Right cardiac atrium (tissue), 5 donors: Measurements from ENCODE around the gene KRTAP4-3. TPM values are rescaled to one million over a fixed set of nuclear protein-coding genes. Genes with fewer than 3 reads are reported as not detected.
"Not testable (repeated sequence)": the region's sequence is repeated elsewhere in the genome, so short reads cannot be mapped to it uniquely, and the experiment has no call there.

Source experiments
- ATAC-seq, 2 donors: fragments of 200-7000 bp; cut with Tn5 transposase; one replicate each; pipeline versions ENCODE4 v1.8.0 to v1.9.1; 2020; ENCODE audit warnings: moderate library complexity in 2 of 2, mild to moderate bottlenecking in 1 of 2
- DNase-seq, 3 donors: peaks; one replicate each; pipeline ENCODE4 v3.0.0-alpha.2; 2020
- H3K27ac ChIP-seq: one replicate; pipeline ENCODE4 v1.5.1; 2013; ENCODE audit warnings: mild to moderate bottlenecking, low read length, control low read depth, moderate library complexity
- H3K27me3 ChIP-seq: one replicate; pipeline ENCODE4 v1.6.1; 2013; ENCODE audit not compliant: control insufficient read depth, insufficient read depth
- H3K4me1 ChIP-seq: one replicate; pipeline ENCODE4 v1.6.1; 2013; ENCODE audit warnings: low read length; ENCODE audit not compliant: control insufficient read depth, insufficient read depth
- H3K4me3 ChIP-seq: one replicate; pipeline ENCODE4 v1.5.1; 2013; ENCODE audit warnings: low read length, control low read depth
- H3K9me3 ChIP-seq: one replicate; pipeline ENCODE4 v1.6.1; 2013; ENCODE audit warnings: low read length; ENCODE audit not compliant: control insufficient read depth
- WGBS: extraction: QIAGEN DNeasy Blood & Tissue Kit; methylation state at CpG from one replicate; pipeline ENCODE4 v1.1.7; 2013; 5-methylcytosine and 5-hydroxymethylcytosine counted together
- intact Hi-C, 4 donors: fragments of 100-400 bp; cut with DNase I; formaldehyde crosslinking; loops; one replicate each; pipeline versions ENCODE4 v1.11.0 to v1.14.0; 2022 to 2023
- polyA plus RNA-seq: library from polyadenylated mRNA; stranded (reverse); fragments of 200-250 nt; gene quantifications from one replicate; pipeline ENCODE4 v1.2.3, GENCODE V29; 2013
- total RNA-seq, 4 donors: library from RNA; stranded (reverse); fragmentation: NEBNext Ultra II Directional; extraction: Animal tissue kit (Norgen Biotek cat#: 25700); gene quantifications; one replicate each; pipeline ENCODE4 v1.2.1, GENCODE V29; 2021
- donor health status: healthy with polysubstance abuse.
- donor health status: DM: no; HTN: yes; CAD: no.
- donor health status: DM: no; HTN: no; CAD: no.
- donor health status: DM: no; HTN: yes; CAD: no; lungs with severe emphysema.
- donor health status: DM: yes; HTN: yes; CAD: no.

Gene KRTAP4-3
- total and polyA plus RNA-seq, 5 donors: not detected

- 82% methylated on average over 3 of the region's 3 CpGs for WGBS
- H3K4me1 ChIP-seq: no peaks in the 10 kb centered on the region
- DNase-seq (no peak), ATAC-seq (no peak)
- no peak overlapping the region for H3K4me3 ChIP-seq
- no peaks in the 10 kb centered on the region for H3K9me3 ChIP-seq
- no peak overlapping the region for H3K27ac ChIP-seq
- intact Hi-C loops: no loop called here
- no peaks in the 10 kb centered on the region for H3K27me3 ChIP-seq
These were observed 36.0 kb downstream of the KRTAP4-3 start for GRCh38 chr17:41131979-41132378.

GRCh38 chr17:41127371-41127770 lies 40.6 kb downstream of the KRTAP4-3 start:
- H3K4me1 ChIP-seq: no peaks in the 10 kb centered on the region
- DNase-seq (no peak), ATAC-seq (no peak)
- no peak overlapping the region for H3K27ac ChIP-seq
- no peaks in the 10 kb centered on the region for H3K27me3 ChIP-seq
- intact Hi-C loops: no loop called here
- H3K4me3 ChIP-seq: no peak overlapping the region
- 54% methylated on average over 1 of the region's 1 CpG for WGBS
- no peaks in the 10 kb centered on the region for H3K9me3 ChIP-seq

- Histone ChIP-seq H3K27ac (no peak overlapping the region), H3K9me3 (no peaks in the 10 kb centered on the region)
These were observed 41.6 kb downstream of the KRTAP4-3 start for GRCh38 chr17:41126412-41126811.

GRCh38 chr17:41125064-41125463 lies 43.0 kb downstream of the KRTAP4-3 start:
- Histone ChIP-seq H3K27me3 (no peaks in the 10 kb centered on the region), H3K9me3 (no peaks in the 10 kb centered on the region), H3K4me3 (no peak overlapping the region), H3K27ac (no peak overlapping the region), H3K4me1 (no peaks in the 10 kb centered on the region)
- 93% methylated on average over 2 of the region's 2 CpGs for WGBS
- DNase-seq (no peak), ATAC-seq (no peak)
- intact Hi-C loops: no loop called here

More at GRCh38 chr17:41126412-41126811, 41.6 kb downstream of the KRTAP4-3 start:
- Histone ChIP-seq H3K4me3 (no peak overlapping the region), H3K27me3 (no peaks in the 10 kb centered on the region), H3K4me1 (no peaks in the 10 kb centered on the region)
- ATAC-seq (no peak), DNase-seq (no peak)
- intact Hi-C loops: no loop called here
- WGBS: 83% methylated on average over 3 of the region's 3 CpGs

- ATAC-seq, intact Hi-C loops, H3K27ac ChIP-seq, DNase-seq, H3K4me3 ChIP-seq, H3K9me3 ChIP-seq, H3K27me3 ChIP-seq, H3K4me1 ChIP-seq: not testable (repeated sequence)
- 63% methylated on average over 3 of the region's 3 CpGs for WGBS
These were observed 44.0 kb downstream of the KRTAP4-3 start, which contains the start of gene KRTAP4-12 for GRCh38 chr17:41123991-41124371. Gene KRTAP4-12 (minus strand): TSS chr17:41124182. CDS start chr17:41124122, 60 bp downstream.

GRCh38 chr17:41123292-41123990 lies 44.6 kb downstream of the KRTAP4-3 start:
- intact Hi-C loops: not testable (repeated sequence)
- 69% methylated on average over 12 of the region's 12 CpGs for WGBS

GRCh38 chr17:41121742-41122141 lies 46.3 kb downstream of the KRTAP4-3 start:
- Histone ChIP-seq H3K4me3 (no peak overlapping the region), H3K4me1 (no peaks in the 10 kb centered on the region), H3K27ac (no peak overlapping the region), H3K9me3 (no peaks in the 10 kb centered on the region), H3K27me3 (no peaks in the 10 kb centered on the region)
- 85% methylated on average over 2 of the region's 2 CpGs for WGBS
- DNase-seq: no peak
- no peak for ATAC-seq
- intact Hi-C loops: no loop called here

More at GRCh38 chr17:41123292-41123990, 44.6 kb downstream of the KRTAP4-3 start:
- not testable (repeated sequence) for H3K9me3 ChIP-seq, H3K27me3 ChIP-seq, ATAC-seq, H3K4me1 ChIP-seq, H3K4me3 ChIP-seq, DNase-seq, H3K27ac ChIP-seq

GRCh38 chr17:41119696-41120690 lies 48.0 kb downstream of the KRTAP4-3 start:
- intact Hi-C loops, H3K4me3 ChIP-seq, H3K4me1 ChIP-seq, DNase-seq, ATAC-seq, H3K27ac ChIP-seq, H3K27me3 ChIP-seq, H3K9me3 ChIP-seq: not testable (repeated sequence)
- 54% methylated on average over 11 of the region's 11 CpGs for WGBS

- no peak overlapping the region for H3K27ac ChIP-seq
- intact Hi-C loops: no loop called here
- ATAC-seq (no peak), DNase-seq (no peak)
- WGBS: 85% methylated on average over 4 of the region's 4 CpGs
- H3K4me1 ChIP-seq: no peaks in the 10 kb centered on the region
- no peak overlapping the region for H3K4me3 ChIP-seq
- no peaks in the 10 kb centered on the region for H3K27me3 ChIP-seq
- no peaks in the 10 kb centered on the region for H3K9me3 ChIP-seq
These were observed 49.3 kb downstream of the KRTAP4-3 start for GRCh38 chr17:41118721-41119120.

GRCh38 chr17:41117846-41118386 lies 50.1 kb downstream of the KRTAP4-3 start, which contains the start of gene KRTAP4-11:
Gene KRTAP4-11 (minus strand): TSS chr17:41118373. CDS start chr17:41118315, 58 bp downstream.
- WGBS: 77% methylated on average over 10 of the region's 10 CpGs
- H3K4me3 ChIP-seq, H3K9me3 ChIP-seq, H3K4me1 ChIP-seq, DNase-seq, ATAC-seq, H3K27ac ChIP-seq, intact Hi-C loops, H3K27me3 ChIP-seq: not testable (repeated sequence)
